ENCODE data around the gene COL8A2. TPM values are rescaled to one million over a fixed set of nuclear protein-coding genes. Genes with fewer than 3 reads are reported as not detected.
A peak's percentile ranks its signal among the peaks of the same experiment; 100 is the strongest.

COL8A2 gene
- polyA plus RNA-seq, 4 donors, result 0.27 to 1.3 (median 0.32) TPM; not detected in 1

DNA sequence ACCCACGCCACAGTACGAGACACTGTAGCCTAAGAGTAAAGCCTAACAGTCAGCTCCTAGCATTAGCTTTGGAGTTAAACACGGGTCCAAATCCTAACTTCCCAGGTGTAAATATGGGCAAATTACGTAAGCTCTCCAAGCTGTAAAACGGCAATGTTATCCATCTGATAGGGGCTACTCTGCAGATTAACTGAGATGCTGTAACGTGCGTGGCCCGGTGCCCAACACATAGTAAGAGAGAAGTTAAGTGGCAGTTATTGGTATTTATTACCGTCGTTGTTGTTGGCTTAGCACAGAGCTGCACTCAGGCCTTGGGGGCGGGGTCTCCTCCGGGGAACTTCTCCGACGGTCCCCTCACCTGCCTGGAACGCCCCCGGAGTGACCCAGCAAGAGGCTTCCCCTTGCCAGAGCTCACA lies 23.8 kb upstream of the COL8A2 start:
- Histone ChIP-seq H3K9me3 (ENCODE audit: control insufficient read depth in 2 of 2, insufficient read depth in 1 of 2, low read depth in 1 of 2, low read length in 1 of 2) (no peaks in the 10 kb centered on the region), H3K4me1 (ENCODE audit: control insufficient read depth in 3 of 3, insufficient read depth in 2 of 3, low read depth in 1 of 3, low read length in 2 of 3) (peaks cover 3 to 23% (median 13%) of the 10 kb centered on the region in 3 donors), H3K4me3 (ENCODE audit: low read depth in 1 of 3, low read length in 3 of 3) (peak overlapping the region; percentile 76 to 89 (median 86)), H3K27me3 (ENCODE audit: control insufficient read depth in 3 of 3, insufficient read depth in 3 of 3, low read length in 3 of 3) (no peaks in the 10 kb centered on the region), H3K27ac (ENCODE audit: low read depth in 1 of 3, low read length in 2 of 3) (peak overlapping the region; percentile 47 to 91 (median 78)), H3K36me3 (ENCODE audit: control insufficient read depth in 3 of 3, insufficient read depth in 2 of 3, low read depth in 1 of 3, low read length in 3 of 3) (peaks cover 0 to 7% (median 0%) of the 10 kb centered on the region in 3 donors)
- no peak for DNase-seq
- whole genome bisulfite sequencing, 3 donors, result 0 to 2% (median 1%) methylated on average over 16 of the region's 16 CpGs
- no peak for FAIRE-seq

GRCh38 chr1:36144413-36144812 lies 19.4 kb upstream of the COL8A2 start:
- H3K4me3 ChIP-seq (ENCODE audit: low read depth in 1 of 3, low read length in 3 of 3), result no peak overlapping the region
- no peak for FAIRE-seq
- 89 to 100% (median 95%) methylated on average over 2 of the region's 2 CpGs for WGBS, 3 donors

DNA sequence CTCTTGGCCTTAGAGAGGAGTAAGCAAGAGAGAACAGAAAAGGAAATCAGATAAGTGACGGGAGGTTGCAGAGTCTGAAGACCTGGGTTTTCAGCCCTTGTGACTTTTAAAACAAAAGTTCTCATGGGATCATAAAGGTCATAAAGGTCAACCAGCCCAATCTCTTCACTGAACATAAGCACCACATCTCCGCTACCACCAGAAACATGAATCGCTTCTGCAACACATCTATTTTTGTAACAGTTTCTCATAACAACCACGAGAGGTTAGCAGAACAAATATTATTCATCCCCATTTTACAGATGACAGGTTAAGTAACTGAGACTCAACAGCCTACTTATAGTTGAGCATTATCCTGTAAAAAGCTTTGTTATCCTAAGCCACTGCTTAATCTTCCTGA lies 18.4 kb upstream of the COL8A2 start:
- H3K27ac ChIP-seq (ENCODE audit: low read depth in 1 of 3, low read length in 2 of 3), result no peak overlapping the region
- H3K4me3 ChIP-seq (ENCODE audit: low read depth in 1 of 3, low read length in 3 of 3), result no peak overlapping the region
- H3K27me3 ChIP-seq (ENCODE audit: control insufficient read depth in 3 of 3, insufficient read depth in 3 of 3, low read length in 3 of 3), result no peaks in the 10 kb centered on the region
- FAIRE-seq (no peak), DNase-seq (no peak)
- no peaks in the 10 kb centered on the region for H3K9me3 ChIP-seq (ENCODE audit: control insufficient read depth in 2 of 2, insufficient read depth in 1 of 2, low read depth in 1 of 2, low read length in 1 of 2)
- H3K36me3 ChIP-seq (ENCODE audit: control insufficient read depth in 3 of 3, insufficient read depth in 2 of 3, low read depth in 1 of 3, low read length in 3 of 3), result peaks cover 2 to 24% (median 7%) of the 10 kb centered on the region in 3 donors
- WGBS, 3 donors, result 79 to 94% (median 82%) methylated on average over 4 of the region's 4 CpGs
- H3K4me1 ChIP-seq (ENCODE audit: control insufficient read depth in 3 of 3, insufficient read depth in 2 of 3, low read depth in 1 of 3, low read length in 2 of 3), result peaks cover 0 to under 1% (median 0%) of the 10 kb centered on the region in 3 donors

More at GRCh38 chr1:36144413-36144812, 19.4 kb upstream of the COL8A2 start:
- Histone ChIP-seq H3K27ac (ENCODE audit: low read depth in 1 of 3, low read length in 2 of 3) (no peak overlapping the region), H3K27me3 (ENCODE audit: control insufficient read depth in 3 of 3, insufficient read depth in 3 of 3, low read length in 3 of 3) (no peaks in the 10 kb centered on the region), H3K4me1 (ENCODE audit: control insufficient read depth in 3 of 3, insufficient read depth in 2 of 3, low read depth in 1 of 3, low read length in 2 of 3) (peaks cover 0 to 3% (median 0%) of the 10 kb centered on the region in 3 donors), H3K9me3 (ENCODE audit: control insufficient read depth in 2 of 2, insufficient read depth in 1 of 2, low read depth in 1 of 2, low read length in 1 of 2) (no peaks in the 10 kb centered on the region), H3K36me3 (ENCODE audit: control insufficient read depth in 3 of 3, insufficient read depth in 2 of 3, low read depth in 1 of 3, low read length in 3 of 3) (peaks cover under 1 to 15% (median 5%) of the 10 kb centered on the region in 3 donors)
- DNase-seq, result no peak

- DNase-seq (no peak), FAIRE-seq (no peak)
- H3K4me1 ChIP-seq (ENCODE audit: control insufficient read depth in 3 of 3, insufficient read depth in 2 of 3, low read depth in 1 of 3, low read length in 2 of 3), result no peaks in the 10 kb centered on the region
- WGBS, 3 donors, result 12 to 16% (median 14%) methylated on average over 1 of the region's 1 CpG
- H3K9me3 ChIP-seq (ENCODE audit: control insufficient read depth in 2 of 2, insufficient read depth in 1 of 2, low read depth in 1 of 2, low read length in 1 of 2), result no peaks in the 10 kb centered on the region
- H3K27me3 ChIP-seq (ENCODE audit: control insufficient read depth in 3 of 3, insufficient read depth in 3 of 3, low read length in 3 of 3), result no peaks in the 10 kb centered on the region
- H3K27ac ChIP-seq (ENCODE audit: low read depth in 1 of 3, low read length in 2 of 3), result no peak overlapping the region
- H3K36me3 ChIP-seq (ENCODE audit: control insufficient read depth in 3 of 3, insufficient read depth in 2 of 3, low read depth in 1 of 3, low read length in 3 of 3), result peaks cover 11 to 32% (median 19%) of the 10 kb centered on the region in 3 donors
- no peak overlapping the region for H3K4me3 ChIP-seq (ENCODE audit: low read depth in 1 of 3, low read length in 3 of 3)
These were observed 17.1 kb upstream of the COL8A2 start for GRCh38 chr1:36142121-36142520.

- FAIRE-seq, result no peak
- H3K27me3 ChIP-seq (ENCODE audit: control insufficient read depth in 3 of 3, insufficient read depth in 3 of 3, low read length in 3 of 3), result no peaks in the 10 kb centered on the region
- DNase-seq, result no peak
- H3K4me3 ChIP-seq (ENCODE audit: low read depth in 1 of 3, low read length in 3 of 3), result no peak overlapping the region
- no peaks in the 10 kb centered on the region for H3K9me3 ChIP-seq (ENCODE audit: control insufficient read depth in 2 of 2, insufficient read depth in 1 of 2, low read depth in 1 of 2, low read length in 1 of 2)
- H3K4me1 ChIP-seq (ENCODE audit: control insufficient read depth in 3 of 3, insufficient read depth in 2 of 3, low read depth in 1 of 3, low read length in 2 of 3), result peaks cover 0 to 1% (median 0%) of the 10 kb centered on the region in 3 donors
- H3K27ac ChIP-seq (ENCODE audit: low read depth in 1 of 3, low read length in 2 of 3), result no peak overlapping the region
- WGBS, 3 donors, result 85 to 89% (median 86%) methylated on average over 5 of the region's 5 CpGs
- peaks cover 16 to 41% (median 21%) of the 10 kb centered on the region in 3 donors for H3K36me3 ChIP-seq (ENCODE audit: control insufficient read depth in 3 of 3, insufficient read depth in 2 of 3, low read depth in 1 of 3, low read length in 3 of 3)
These were observed 14.5 kb upstream of the COL8A2 start for GRCh38 chr1:36139521-36139920.

- no peaks in the 10 kb centered on the region for H3K27me3 ChIP-seq (ENCODE audit: control insufficient read depth in 3 of 3, insufficient read depth in 3 of 3, low read length in 3 of 3)
- H3K27ac ChIP-seq (ENCODE audit: low read depth in 1 of 3, low read length in 2 of 3), result no peak overlapping the region
- DNase-seq (no peak), FAIRE-seq (no peak)
- H3K4me1 ChIP-seq (ENCODE audit: control insufficient read depth in 3 of 3, insufficient read depth in 2 of 3, low read depth in 1 of 3, low read length in 2 of 3), result peaks cover 0 to 16% (median 0%) of the 10 kb centered on the region in 3 donors
- 85 to 88% (median 87%) methylated on average over 3 of the region's 3 CpGs for WGBS, 3 donors
- H3K9me3 ChIP-seq (ENCODE audit: control insufficient read depth in 2 of 2, insufficient read depth in 1 of 2, low read depth in 1 of 2, low read length in 1 of 2), result no peaks in the 10 kb centered on the region
- H3K4me3 ChIP-seq (ENCODE audit: low read depth in 1 of 3, low read length in 3 of 3), result no peak overlapping the region
- H3K36me3 ChIP-seq (ENCODE audit: control insufficient read depth in 3 of 3, insufficient read depth in 2 of 3, low read depth in 1 of 3, low read length in 3 of 3), result peaks cover 16 to 41% (median 21%) of the 10 kb centered on the region in 3 donors
These were observed 12.8 kb upstream of the COL8A2 start for GRCh38 chr1:36137776-36138175.

DNA sequence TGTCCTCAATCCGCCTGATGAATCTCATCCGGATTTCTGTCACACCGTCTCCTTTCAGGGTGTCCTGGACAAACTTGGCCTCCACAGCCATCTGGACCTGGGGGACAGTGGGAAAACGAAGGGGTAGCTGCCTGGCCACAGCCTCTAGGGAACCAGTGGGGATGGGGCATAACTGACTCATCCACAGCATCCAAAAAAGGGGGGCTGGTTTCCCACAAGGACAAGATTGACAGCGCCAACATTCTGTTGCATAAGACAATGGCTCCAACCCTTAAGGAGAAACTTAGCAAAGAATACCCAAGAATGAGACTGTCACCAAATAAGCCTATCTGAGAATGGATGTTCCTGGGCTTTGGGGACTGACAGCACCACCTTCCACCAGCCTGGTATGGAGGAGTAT lies 12.2 kb upstream of the COL8A2 start:
- DNase-seq (no peak), FAIRE-seq (no peak)
- Histone ChIP-seq H3K4me3 (ENCODE audit: low read depth in 1 of 3, low read length in 3 of 3) (no peak overlapping the region), H3K27ac (ENCODE audit: low read depth in 1 of 3, low read length in 2 of 3) (no peak overlapping the region), H3K27me3 (ENCODE audit: control insufficient read depth in 3 of 3, insufficient read depth in 3 of 3, low read length in 3 of 3) (no peaks in the 10 kb centered on the region), H3K36me3 (ENCODE audit: control insufficient read depth in 3 of 3, insufficient read depth in 2 of 3, low read depth in 1 of 3, low read length in 3 of 3) (peaks cover 16 to 41% (median 21%) of the 10 kb centered on the region in 3 donors), H3K9me3 (ENCODE audit: control insufficient read depth in 2 of 2, insufficient read depth in 1 of 2, low read depth in 1 of 2, low read length in 1 of 2) (no peaks in the 10 kb centered on the region), H3K4me1 (ENCODE audit: control insufficient read depth in 3 of 3, insufficient read depth in 2 of 3, low read depth in 1 of 3, low read length in 2 of 3) (peaks cover 0 to 16% (median 0%) of the 10 kb centered on the region in 3 donors)
- WGBS, 3 donors, result 75 to 81% (median 79%) methylated on average over 5 of the region's 5 CpGs

DNA sequence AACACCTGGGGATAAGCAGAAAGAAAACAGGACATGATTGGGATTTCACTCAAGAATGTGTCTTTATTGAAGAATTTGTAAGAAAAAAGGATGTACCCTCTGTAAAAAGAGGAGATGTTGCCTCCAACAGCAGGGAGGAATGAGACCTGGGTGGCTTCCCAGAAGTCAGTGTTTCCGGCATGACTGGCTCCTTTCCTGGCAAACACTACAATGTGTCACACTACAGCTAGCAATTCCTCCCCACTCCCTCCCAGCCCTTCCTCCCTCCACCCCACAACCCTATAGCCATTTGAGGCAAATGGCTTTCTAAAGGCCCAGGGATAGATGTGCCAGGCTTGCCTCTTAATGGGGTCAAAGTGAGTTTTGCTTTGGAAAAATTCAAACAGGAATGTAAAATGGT lies 11.5 kb upstream of the COL8A2 start:
- peaks cover 16 to 41% (median 21%) of the 10 kb centered on the region in 3 donors for H3K36me3 ChIP-seq (ENCODE audit: control insufficient read depth in 3 of 3, insufficient read depth in 2 of 3, low read depth in 1 of 3, low read length in 3 of 3)
- FAIRE-seq (no peak), DNase-seq (no peak)
- no peaks in the 10 kb centered on the region for H3K9me3 ChIP-seq (ENCODE audit: control insufficient read depth in 2 of 2, insufficient read depth in 1 of 2, low read depth in 1 of 2, low read length in 1 of 2)
- WGBS, 3 donors, result 62 to 80% (median 71%) methylated on average over 1 of the region's 1 CpG
- H3K27me3 ChIP-seq (ENCODE audit: control insufficient read depth in 3 of 3, insufficient read depth in 3 of 3, low read length in 3 of 3), result no peaks in the 10 kb centered on the region
- peak overlapping the region in 1 of 3 donors; percentile 32 for H3K27ac ChIP-seq (ENCODE audit: low read depth in 1 of 3, low read length in 2 of 3)
- H3K4me1 ChIP-seq (ENCODE audit: control insufficient read depth in 3 of 3, insufficient read depth in 2 of 3, low read depth in 1 of 3, low read length in 2 of 3), result peaks cover 0 to 16% (median 0%) of the 10 kb centered on the region in 3 donors
- H3K4me3 ChIP-seq (ENCODE audit: low read depth in 1 of 3, low read length in 3 of 3), result no peak overlapping the region

DNA sequence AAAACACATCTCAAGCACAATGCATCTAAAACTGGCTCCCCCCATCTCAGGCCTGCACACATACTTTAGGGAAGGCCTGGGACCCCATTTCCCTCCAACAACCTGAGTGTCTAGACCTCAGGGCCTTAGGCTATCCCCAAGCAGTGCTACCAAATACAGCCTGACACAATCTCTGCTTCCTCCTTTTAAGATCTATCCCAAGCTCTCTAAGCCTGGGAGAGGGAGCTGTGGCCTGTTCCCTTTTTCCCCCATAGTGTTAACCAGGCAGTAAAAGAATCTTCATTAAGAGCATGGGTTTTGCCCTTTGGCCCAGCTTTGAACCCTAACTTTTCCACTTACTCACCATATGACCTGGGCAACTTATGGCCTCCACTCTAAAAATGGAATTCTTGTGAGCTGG lies 10.8 kb upstream of the COL8A2 start:
- H3K36me3 ChIP-seq (ENCODE audit: control insufficient read depth in 3 of 3, insufficient read depth in 2 of 3, low read depth in 1 of 3, low read length in 3 of 3), result peaks cover 16 to 41% (median 21%) of the 10 kb centered on the region in 3 donors
- no peaks in the 10 kb centered on the region for H3K27me3 ChIP-seq (ENCODE audit: control insufficient read depth in 3 of 3, insufficient read depth in 3 of 3, low read length in 3 of 3)
- H3K27ac ChIP-seq (ENCODE audit: low read depth in 1 of 3, low read length in 2 of 3), result no peak overlapping the region
- peaks cover 0 to 16% (median 0%) of the 10 kb centered on the region in 3 donors for H3K4me1 ChIP-seq (ENCODE audit: control insufficient read depth in 3 of 3, insufficient read depth in 2 of 3, low read depth in 1 of 3, low read length in 2 of 3)
- no peaks in the 10 kb centered on the region for H3K9me3 ChIP-seq (ENCODE audit: control insufficient read depth in 2 of 2, insufficient read depth in 1 of 2, low read depth in 1 of 2, low read length in 1 of 2)
- FAIRE-seq (no peak), DNase-seq (no peak)
- no peak overlapping the region for H3K4me3 ChIP-seq (ENCODE audit: low read depth in 1 of 3, low read length in 3 of 3)
